OCI-LY7 (cell line): ENCODE results near the gene IRF1. TPM values are rescaled to one million over a fixed set of nuclear protein-coding genes. Genes with fewer than 3 reads are reported as not detected.

Experiments
- BruUV-seq: library from RNA; stranded (reverse); fragments of 400-500 nt; replicated peaks from 2 replicates; lab custom pipeline; 2021; lab: Mats Ljungman, UMichigan
- CTCF ChIA-PET: fragments of 300-600 bp; sonication (Branson Sonifier 250); formaldehyde crosslinking; loops from one replicate; lab custom pipeline; 2022; ENCODE audit warnings: antibody characterized with exemption; ENCODE audit not compliant: unreplicated experiment; lab: Charles Lee
- POLR2A ChIA-PET: fragments of 300-600 bp; sonication (Branson Sonifier 250); formaldehyde crosslinking; loops from one replicate; lab custom pipeline; 2022; ENCODE audit warnings: antibody characterized with exemption; lab: Charles Lee
- DNase-seq: peaks from one replicate; pipeline ENCODE4 v3.0.0-alpha.2; 2015; ENCODE audit warnings: low spot score
- H2AFZ ChIP-seq: fragments of 200-600 bp; sonication (generic), shearing (Covaris generic); 2 replicates; pipeline ENCODE4 v1.6.1; 2014; ENCODE audit warnings: mild to moderate bottlenecking, antibody characterized with exemption, low read length, moderate library complexity
- H3K27ac ChIP-seq: fragments of 200-600 bp; sonication (generic); 2 replicates; pipeline ENCODE4 v1.5.1; 2014; ENCODE audit warnings: mixed run types, low read depth, mild to moderate bottlenecking, moderate library complexity, low read length, inconsistent platforms; ENCODE audit not compliant: poor library complexity, severe bottlenecking
- H3K36me3 ChIP-seq: fragments of 200-600 bp; sonication (generic); 2 replicates; pipeline ENCODE4 v1.6.1; 2014; ENCODE audit warnings: mild to moderate bottlenecking, antibody characterized with exemption, low read length, moderate library complexity, mixed read lengths; ENCODE audit not compliant: insufficient read depth
- H3K4me1 ChIP-seq: fragments of 200-600 bp; sonication (generic); 2 replicates; pipeline ENCODE4 v1.5.1; 2014; ENCODE audit warnings: mild to moderate bottlenecking, low read length; ENCODE audit not compliant: insufficient read depth, poor library complexity, severe bottlenecking
- H3K4me2 ChIP-seq: fragments of 200-600 bp; sonication (generic); 2 replicates; pipeline ENCODE4 v1.6.1; 2014; ENCODE audit warnings: mild to moderate bottlenecking, low read length
- H3K4me3 ChIP-seq: fragments of 200-600 bp; sonication (generic); 2 replicates; pipeline ENCODE4 v1.5.1; 2014; ENCODE audit warnings: mild to moderate bottlenecking, low read depth, low read length; ENCODE audit not compliant: poor library complexity, severe bottlenecking
- H3K79me2 ChIP-seq: fragments of 200-600 bp; sonication (generic); 2 replicates; pipeline ENCODE4 v1.6.1; 2016; ENCODE audit warnings: low read depth, mild to moderate bottlenecking, low read length, moderate library complexity, mixed read lengths; ENCODE audit not compliant: insufficient read depth
- H3K9me2 ChIP-seq: fragments of 200-600 bp; sonication (generic); 2 replicates; pipeline ENCODE4 v1.6.1; 2016; ENCODE audit warnings: mild to moderate bottlenecking, low read length, mixed read lengths; ENCODE audit not compliant: insufficient read depth
- H3K9me3 ChIP-seq: fragments of 200-600 bp; sonication (generic); 2 replicates; pipeline ENCODE4 v1.6.1; 2014; ENCODE audit warnings: mild to moderate bottlenecking, mixed run types, low read length, mixed read lengths
- H4K20me1 ChIP-seq: fragments of 200-600 bp; sonication (generic); 2 replicates; pipeline ENCODE4 v1.6.1; 2014; ENCODE audit warnings: mild to moderate bottlenecking, antibody characterized with exemption, low read length, moderate library complexity, mixed read lengths; ENCODE audit not compliant: insufficient read depth
- CTCF ChIP-seq: fragments of 200-600 bp; sonication (generic); conservative IDR thresholded peaks from 2 replicates; pipeline ENCODE4 v1.5.1; 2014; ENCODE audit warnings: mild to moderate bottlenecking, antibody characterized with exemption, low read length, moderate library complexity, mixed read lengths
- EZH2phosphoT487 ChIP-seq: fragments of 200-600 bp; sonication (generic); IDR thresholded peaks from 2 replicates; pipeline ENCODE4 v1.6.1; 2018; ENCODE audit warnings: low read depth, borderline replicate concordance, mild to moderate bottlenecking, mixed run types, antibody characterized with exemption, low read length, moderate library complexity, mixed read lengths
- intact Hi-C: fragments of 100-400 bp; cut with micrococcal nuclease; formaldehyde crosslinking; loops from one replicate; pipeline ENCODE4 v1.10.0; 2022; ENCODE audit not compliant: unreplicated experiment
- total RNA-seq, 2 experiments: library from RNA; depleted of rRNA in 1 of 2; stranded (reverse); fragments of >200 nt in 1 of 2; shearing (Covaris generic) in 1 of 2; gene quantifications; 2 replicates each; pipeline ENCODE4 v1.2.3, GENCODE V29; 2014 to 2022

The IRF1 gene
- total RNA-seq, 2 experiments from 2014 or later = 24.8 to 39.4 TPM

- H3K4me3 ChIP-seq = no peak overlapping the region
- H3K4me2 ChIP-seq = no peak overlapping the region
- no peak overlapping the region for H3K27ac ChIP-seq
- H3K9me3 ChIP-seq = no peaks in the 10 kb centered on the region
- H3K4me1 ChIP-seq = peaks cover 47% of the 10 kb centered on the region
- no peak for DNase-seq
- no peaks in the 10 kb centered on the region for H3K79me2 ChIP-seq
- intact Hi-C loops = no loop called here
- no TSS peak for BruUV-seq
- no peaks in the 10 kb centered on the region for H3K9me2 ChIP-seq
- H2AFZ ChIP-seq = no peak overlapping the region
- H4K20me1 ChIP-seq = no peaks in the 10 kb centered on the region
- no peak for TF ChIP-seq EZH2phosphoT487
- TF ChIP-seq CTCF = no peak
- POLR2A ChIA-PET = no interaction called here
- H3K36me3 ChIP-seq = peaks cover 4% of the 10 kb centered on the region; the same call in 1 of the 2 replicates
- CTCF ChIA-PET = no interaction called here
These were observed 55.1 kb downstream of the IRF1 start for GRCh38 chr5:132435447-132435846.

DNA sequence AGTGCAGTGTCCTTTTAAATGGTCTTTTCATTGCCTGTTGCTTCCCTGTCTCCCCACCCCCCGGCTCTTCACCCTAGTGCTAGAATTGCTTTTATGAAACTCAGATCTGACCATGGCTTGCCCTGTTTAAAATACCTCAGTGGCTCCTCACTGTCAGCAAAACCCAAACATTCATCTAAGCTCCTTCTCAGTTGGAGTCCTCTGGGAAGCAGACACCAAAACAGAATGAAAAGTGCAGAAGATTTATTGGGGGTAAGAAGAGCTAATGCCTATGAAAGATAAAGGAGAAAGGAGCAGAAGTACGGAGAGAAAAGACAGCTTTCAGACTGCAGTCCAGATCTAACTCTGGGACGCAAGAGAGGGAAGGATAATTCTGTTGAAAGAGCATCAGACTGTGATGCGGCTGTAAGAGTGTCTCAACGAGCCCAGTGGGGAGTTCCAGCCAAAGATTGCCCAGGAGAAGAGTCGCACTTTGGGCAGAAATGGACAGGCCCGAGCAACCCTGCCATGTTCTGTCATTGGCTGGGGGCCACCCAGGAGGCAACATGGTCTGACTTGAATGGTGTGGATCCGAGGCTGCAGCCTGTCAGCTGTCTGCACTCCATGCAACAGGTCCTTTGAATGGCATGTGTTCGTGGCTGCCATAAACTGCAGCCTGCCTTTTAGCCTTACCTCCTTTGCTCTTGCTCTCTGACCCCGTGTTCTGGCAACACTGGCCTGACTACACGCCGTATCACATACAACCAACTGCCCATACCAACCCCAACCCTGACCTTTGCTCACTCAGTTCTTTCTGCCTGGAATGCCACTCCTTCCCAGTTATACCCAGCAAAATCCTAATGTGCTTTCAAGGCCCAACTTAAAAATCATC, 55.9 kb downstream of the IRF1 start:
- TF ChIP-seq EZH2phosphoT487 = no peak
- no peak for TF ChIP-seq CTCF
- H3K9me3 ChIP-seq = no peaks in the 10 kb centered on the region
- H3K79me2 ChIP-seq = no peaks in the 10 kb centered on the region
- intact Hi-C loops = no loop called here
- no peak overlapping the region for H2AFZ ChIP-seq
- peaks cover 6% of the 10 kb centered on the region; the same call in 1 of the 2 replicates for H3K36me3 ChIP-seq
- H3K27ac ChIP-seq = no peak overlapping the region
- DNase-seq = no peak
- ChIA-PET POLR2A (no interaction called here), CTCF (no interaction called here)
- H4K20me1 ChIP-seq = no peaks in the 10 kb centered on the region
- H3K9me2 ChIP-seq = no peaks in the 10 kb centered on the region
- H3K4me3 ChIP-seq = no peak overlapping the region
- H3K4me1 ChIP-seq = peaks cover 53% of the 10 kb centered on the region
- BruUV-seq = no TSS peak
- no peak overlapping the region for H3K4me2 ChIP-seq

DNA sequence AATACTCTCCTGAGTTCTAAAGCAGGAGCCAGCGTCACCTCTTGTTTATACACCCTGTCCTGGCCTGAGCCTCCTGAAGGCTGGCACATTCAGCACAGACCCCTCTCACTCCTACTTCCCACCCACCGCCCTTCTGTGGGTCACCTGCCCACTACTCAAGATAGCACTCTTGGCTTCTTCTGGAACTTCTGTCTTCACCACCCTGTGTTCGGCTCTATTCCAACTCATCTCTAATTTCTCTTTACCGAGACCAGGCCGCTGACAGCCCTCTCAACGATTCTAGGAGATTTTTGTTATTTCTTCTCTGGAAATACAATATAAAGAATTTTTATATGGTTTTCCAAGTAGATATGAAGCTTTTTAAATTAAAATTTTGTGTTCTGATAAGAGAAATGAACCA, 57.4 kb downstream of the IRF1 start:
- H3K9me3 ChIP-seq = no peaks in the 10 kb centered on the region
- H3K36me3 ChIP-seq = peaks cover 6% of the 10 kb centered on the region; the same call in 1 of the 2 replicates
- no peak overlapping the region for H2AFZ ChIP-seq
- peaks cover 56% of the 10 kb centered on the region for H3K4me1 ChIP-seq
- no peak for TF ChIP-seq CTCF
- no peak for TF ChIP-seq EZH2phosphoT487
- DNase-seq = no peak
- H3K9me2 ChIP-seq = no peaks in the 10 kb centered on the region
- no peak overlapping the region for H3K4me3 ChIP-seq
- BruUV-seq = no TSS peak
- intact Hi-C loops = no loop called here
- no peak overlapping the region for H3K27ac ChIP-seq
- no peak overlapping the region for H3K4me2 ChIP-seq
- POLR2A ChIA-PET = interaction anchor here (2.3 kb wide), 1 partner anchor 24 kb away, joined by 8 read pairs; no protein-coding TSS in a partner anchor
- H4K20me1 ChIP-seq = no peaks in the 10 kb centered on the region
- no peaks in the 10 kb centered on the region for H3K79me2 ChIP-seq
- CTCF ChIA-PET = no interaction called here
